ENCODE data around the gene GRHPR.

The GRHPR gene

GRCh38 chr9:37443566-37443965, 21.1 kb downstream of the GRHPR start:
- Mint-ChIP-seq H3K36me3 (ENCODE audit: low read depth) (peaks cover 38% of the 10 kb centered on the region), H3K27me3 (no peaks in the 10 kb centered on the region), H3K9me3 (no peaks in the 10 kb centered on the region), H3K4me3 (no peak overlapping the region), H3K27ac (no peak overlapping the region), H3K4me1 (ENCODE audit: low read depth) (peaks cover 3% of the 10 kb centered on the region)

GRCh38 chr9:37444890-37445289, 22.4 kb downstream of the GRHPR start:
- no peak overlapping the region for H3K27ac Mint-ChIP-seq
- peaks cover 33% of the 10 kb centered on the region for H3K36me3 Mint-ChIP-seq (ENCODE audit: low read depth)

GRCh38 chr9:37445832-37446231, 23.3 kb downstream of the GRHPR start:
- H3K36me3 Mint-ChIP-seq (ENCODE audit: low read depth): peaks cover 32% of the 10 kb centered on the region

More at GRCh38 chr9:37444890-37445289, 22.4 kb downstream of the GRHPR start:
- Mint-ChIP-seq H3K4me1 (ENCODE audit: low read depth) (peaks cover 3% of the 10 kb centered on the region), H3K27me3 (no peaks in the 10 kb centered on the region), H3K4me3 (no peak overlapping the region), H3K9me3 (no peaks in the 10 kb centered on the region)

GRCh38 chr9:37446401-37446800, 23.9 kb downstream of the GRHPR start:
- H3K36me3 Mint-ChIP-seq (ENCODE audit: low read depth): peaks cover 28% of the 10 kb centered on the region
- H3K4me1 Mint-ChIP-seq (ENCODE audit: low read depth): peaks cover 3% of the 10 kb centered on the region
- H3K4me3 Mint-ChIP-seq: no peak overlapping the region
- H3K9me3 Mint-ChIP-seq: no peaks in the 10 kb centered on the region
- no peak overlapping the region for H3K27ac Mint-ChIP-seq
- no peaks in the 10 kb centered on the region for H3K27me3 Mint-ChIP-seq

More at GRCh38 chr9:37445832-37446231, 23.3 kb downstream of the GRHPR start:
- Mint-ChIP-seq H3K27me3 (no peaks in the 10 kb centered on the region), H3K27ac (no peak overlapping the region), H3K9me3 (no peaks in the 10 kb centered on the region), H3K4me1 (ENCODE audit: low read depth) (peaks cover 3% of the 10 kb centered on the region), H3K4me3 (no peak overlapping the region)

GRCh38 chr9:37447111-37447510, 24.6 kb downstream of the GRHPR start:
- Mint-ChIP-seq H3K9me3 (no peaks in the 10 kb centered on the region), H3K27me3 (no peaks in the 10 kb centered on the region), H3K4me3 (no peak overlapping the region), H3K36me3 (ENCODE audit: low read depth) (peaks cover 21% of the 10 kb centered on the region), H3K4me1 (ENCODE audit: low read depth) (peaks cover 3% of the 10 kb centered on the region), H3K27ac (no peak overlapping the region)

- Mint-ChIP-seq H3K27ac (no peak overlapping the region), H3K27me3 (no peaks in the 10 kb centered on the region), H3K9me3 (no peaks in the 10 kb centered on the region), H3K36me3 (ENCODE audit: low read depth) (peaks cover 13% of the 10 kb centered on the region), H3K4me1 (ENCODE audit: low read depth) (peaks cover 12% of the 10 kb centered on the region), H3K4me3 (no peak overlapping the region)
Observed at GRCh38 chr9:37449862-37450632, 27.6 kb downstream of the GRHPR start.

- Mint-ChIP-seq H3K9me3 (no peaks in the 10 kb centered on the region), H3K4me3 (no peak overlapping the region), H3K4me1 (ENCODE audit: low read depth) (peaks cover 28% of the 10 kb centered on the region), H3K27me3 (no peaks in the 10 kb centered on the region), H3K27ac (no peak overlapping the region), H3K36me3 (ENCODE audit: low read depth) (peaks cover 14% of the 10 kb centered on the region)
Observed at GRCh38 chr9:37451628-37452027, 29.1 kb downstream of the GRHPR start.

GRCh38 chr9:37452611-37453010, 30.1 kb downstream of the GRHPR start:
- Mint-ChIP-seq H3K36me3 (ENCODE audit: low read depth) (peaks cover 19% of the 10 kb centered on the region), H3K27me3 (no peaks in the 10 kb centered on the region), H3K4me1 (ENCODE audit: low read depth) (peaks cover 34% of the 10 kb centered on the region), H3K27ac (no peak overlapping the region), H3K9me3 (no peaks in the 10 kb centered on the region), H3K4me3 (no peak overlapping the region)

GRCh38 chr9:37453827-37454226, 31.3 kb downstream of the GRHPR start:
- Mint-ChIP-seq H3K36me3 (ENCODE audit: low read depth) (peaks cover 25% of the 10 kb centered on the region), H3K4me3 (no peak overlapping the region), H3K27ac (no peak overlapping the region), H3K27me3 (no peaks in the 10 kb centered on the region), H3K9me3 (no peaks in the 10 kb centered on the region), H3K4me1 (ENCODE audit: low read depth) (peaks cover 36% of the 10 kb centered on the region)

- no peak overlapping the region for H3K4me3 Mint-ChIP-seq
- H3K36me3 Mint-ChIP-seq (ENCODE audit: low read depth): peaks cover 25% of the 10 kb centered on the region
- H3K9me3 Mint-ChIP-seq: no peaks in the 10 kb centered on the region
- peaks cover 36% of the 10 kb centered on the region for H3K4me1 Mint-ChIP-seq (ENCODE audit: low read depth)
- no peak overlapping the region for H3K27ac Mint-ChIP-seq
- H3K27me3 Mint-ChIP-seq: no peaks in the 10 kb centered on the region
Observed at GRCh38 chr9:37454238-37454637, 31.7 kb downstream of the GRHPR start.

- no peaks in the 10 kb centered on the region for H3K9me3 Mint-ChIP-seq
- no peaks in the 10 kb centered on the region for H3K27me3 Mint-ChIP-seq
- H3K27ac Mint-ChIP-seq: peak overlapping the region; percentile 56
- peaks cover 14% of the 10 kb centered on the region for H3K36me3 Mint-ChIP-seq (ENCODE audit: low read depth)
- peaks cover 41% of the 10 kb centered on the region for H3K4me1 Mint-ChIP-seq (ENCODE audit: low read depth)
- no peak overlapping the region for H3K4me3 Mint-ChIP-seq
Observed at GRCh38 chr9:37455884-37456647, 33.6 kb downstream of the GRHPR start.

GRCh38 chr9:37456817-37457216, 34.3 kb downstream of the GRHPR start:
- H3K27me3 Mint-ChIP-seq: no peaks in the 10 kb centered on the region
- no peaks in the 10 kb centered on the region for H3K9me3 Mint-ChIP-seq
- H3K27ac Mint-ChIP-seq: no peak overlapping the region
- H3K36me3 Mint-ChIP-seq (ENCODE audit: low read depth): peaks cover 14% of the 10 kb centered on the region
- H3K4me1 Mint-ChIP-seq (ENCODE audit: low read depth): peaks cover 47% of the 10 kb centered on the region
- H3K4me3 Mint-ChIP-seq: no peak overlapping the region

GRCh38 chr9:37464006-37464405, 41.5 kb downstream of the GRHPR start:
- Mint-ChIP-seq H3K9me3 (no peaks in the 10 kb centered on the region), H3K4me1 (ENCODE audit: low read depth) (peaks cover 49% of the 10 kb centered on the region), H3K4me3 (peak overlapping the region; percentile 93), H3K27ac (peak overlapping the region; percentile 97), H3K27me3 (no peaks in the 10 kb centered on the region), H3K36me3 (ENCODE audit: low read depth) (peaks cover 14% of the 10 kb centered on the region)

- H3K4me3 Mint-ChIP-seq: peak overlapping the region; percentile 93
- H3K27ac Mint-ChIP-seq: peak overlapping the region; percentile 97
- H3K4me1 Mint-ChIP-seq (ENCODE audit: low read depth): peaks cover 49% of the 10 kb centered on the region
- H3K9me3 Mint-ChIP-seq: no peaks in the 10 kb centered on the region
- H3K27me3 Mint-ChIP-seq: no peaks in the 10 kb centered on the region
- peaks cover 14% of the 10 kb centered on the region for H3K36me3 Mint-ChIP-seq (ENCODE audit: low read depth)
Observed at GRCh38 chr9:37464426-37465248, 42.1 kb downstream of the GRHPR start.
